ENCODE measurements around the gene METTL4.

The METTL4 gene

DNA sequence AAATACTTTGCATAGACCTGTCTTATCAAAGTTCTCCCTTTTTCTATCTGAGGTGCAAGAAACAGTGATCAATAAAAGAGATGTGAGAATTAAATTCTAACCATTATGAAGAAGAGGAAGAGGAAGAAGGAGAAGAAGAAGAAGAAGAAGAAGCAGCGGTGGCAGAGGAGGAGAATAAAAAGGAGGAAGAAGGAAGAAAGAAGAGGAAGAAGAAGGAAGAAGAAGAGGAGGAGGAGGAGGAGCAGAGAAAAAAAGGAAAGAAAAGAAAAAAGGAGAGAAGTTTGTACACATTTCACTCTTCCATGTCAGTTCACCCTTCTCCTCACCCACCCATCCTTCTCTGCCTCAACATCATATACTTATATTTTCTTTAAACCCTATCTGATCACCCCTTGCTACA is 68.4 kb downstream of the METTL4 start:
- no peak for DNase-seq (ENCODE audit: low read depth)
- H3K4me3 ChIP-seq (ENCODE audit: low read length): no peak overlapping the region
- TF ChIP-seq, protein P1, sequence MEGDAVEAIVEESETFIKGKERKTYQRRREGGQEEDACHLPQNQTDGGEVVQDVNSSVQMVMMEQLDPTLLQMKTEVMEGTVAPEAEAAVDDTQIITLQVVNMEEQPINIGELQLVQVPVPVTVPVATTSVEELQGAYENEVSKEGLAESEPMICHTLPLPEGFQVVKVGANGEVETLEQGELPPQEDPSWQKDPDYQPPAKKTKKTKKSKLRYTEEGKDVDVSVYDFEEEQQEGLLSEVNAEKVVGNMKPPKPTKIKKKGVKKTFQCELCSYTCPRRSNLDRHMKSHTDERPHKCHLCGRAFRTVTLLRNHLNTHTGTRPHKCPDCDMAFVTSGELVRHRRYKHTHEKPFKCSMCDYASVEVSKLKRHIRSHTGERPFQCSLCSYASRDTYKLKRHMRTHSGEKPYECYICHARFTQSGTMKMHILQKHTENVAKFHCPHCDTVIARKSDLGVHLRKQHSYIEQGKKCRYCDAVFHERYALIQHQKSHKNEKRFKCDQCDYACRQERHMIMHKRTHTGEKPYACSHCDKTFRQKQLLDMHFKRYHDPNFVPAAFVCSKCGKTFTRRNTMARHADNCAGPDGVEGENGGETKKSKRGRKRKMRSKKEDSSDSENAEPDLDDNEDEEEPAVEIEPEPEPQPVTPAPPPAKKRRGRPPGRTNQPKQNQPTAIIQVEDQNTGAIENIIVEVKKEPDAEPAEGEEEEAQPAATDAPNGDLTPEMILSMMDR (IDR thresholded peaks at IDR 0.05; ENCODE audit: insufficient read depth, low read depth, low read length, missing control alignments): no peak

DNA sequence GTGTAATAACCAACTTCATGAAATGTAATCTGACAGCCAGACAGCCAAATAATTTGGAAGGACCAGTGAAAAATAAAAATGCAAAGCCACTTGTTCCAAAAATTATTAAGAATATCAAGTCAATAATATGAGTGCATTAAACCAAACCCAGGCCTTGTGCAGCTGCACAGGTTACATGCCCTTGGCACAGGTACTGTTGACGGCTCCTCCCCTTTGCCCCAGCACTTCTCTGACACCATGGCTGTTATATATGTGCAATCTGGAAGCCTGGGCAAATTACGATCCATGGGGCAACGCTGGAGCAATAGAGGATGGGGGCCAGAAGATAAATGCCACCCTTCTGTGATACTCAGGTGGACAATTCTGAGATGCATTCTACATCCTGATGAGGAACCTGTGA is 68.9 kb downstream of the METTL4 start:
- H3K4me3 ChIP-seq (ENCODE audit: low read length): no peak overlapping the region
- DNase-seq (ENCODE audit: low read depth): no peak
- TF ChIP-seq, protein P1 (IDR thresholded peaks at IDR 0.05; ENCODE audit: insufficient read depth, low read depth, low read length, missing control alignments): no peak

DNA sequence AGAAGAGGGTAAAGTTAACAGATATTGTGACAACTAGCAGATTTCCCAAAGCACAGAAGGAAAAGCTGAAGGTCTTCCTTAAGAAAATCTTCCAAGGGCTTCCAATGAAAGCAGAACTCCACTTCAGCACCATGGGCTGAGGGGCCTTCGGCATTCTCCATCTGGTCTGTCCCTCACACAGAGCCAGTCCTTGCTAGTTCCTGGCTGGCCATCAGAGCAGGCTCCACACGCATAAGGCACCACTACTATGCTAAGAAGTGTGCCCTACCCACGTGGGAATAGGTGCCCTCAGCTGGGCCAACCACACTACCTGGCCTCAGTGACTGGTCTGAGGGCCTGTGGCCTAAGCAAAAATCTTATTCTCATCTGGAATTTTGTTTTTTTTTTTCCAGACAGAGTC is 73.5 kb downstream of the METTL4 start:
- TF ChIP-seq, protein P1 (IDR thresholded peaks at IDR 0.05; ENCODE audit: insufficient read depth, low read depth, low read length, missing control alignments): no peak
- H3K4me3 ChIP-seq (ENCODE audit: low read length): no peak overlapping the region

DNA sequence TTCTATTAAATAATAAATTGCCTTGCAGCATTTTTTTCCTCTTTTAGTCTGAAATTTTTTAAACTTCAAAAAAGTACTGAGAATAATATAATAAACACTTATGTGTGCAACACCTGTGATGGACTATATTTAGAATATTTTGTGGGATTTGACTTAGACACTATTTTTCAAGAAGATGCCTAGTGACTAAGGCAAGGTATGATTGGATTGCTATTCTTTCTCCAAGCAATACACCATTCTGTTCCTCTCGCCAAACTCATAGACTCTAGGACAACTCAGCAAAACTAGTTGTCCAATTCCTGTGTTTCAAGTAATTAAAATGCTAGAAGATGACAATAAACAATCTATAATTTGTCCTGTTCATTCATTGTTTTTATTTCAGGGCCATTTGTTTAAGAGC is 75.9 kb downstream of the METTL4 start:
- no peak overlapping the region for H3K4me3 ChIP-seq (ENCODE audit: low read length)
- TF ChIP-seq, protein P1 (IDR thresholded peaks at IDR 0.05; ENCODE audit: insufficient read depth, low read depth, low read length, missing control alignments): no peak
- no peak for DNase-seq (ENCODE audit: low read depth)

More for the DNA sequence above, 73.5 kb downstream of the METTL4 start:
- no peak for DNase-seq (ENCODE audit: low read depth)

DNA sequence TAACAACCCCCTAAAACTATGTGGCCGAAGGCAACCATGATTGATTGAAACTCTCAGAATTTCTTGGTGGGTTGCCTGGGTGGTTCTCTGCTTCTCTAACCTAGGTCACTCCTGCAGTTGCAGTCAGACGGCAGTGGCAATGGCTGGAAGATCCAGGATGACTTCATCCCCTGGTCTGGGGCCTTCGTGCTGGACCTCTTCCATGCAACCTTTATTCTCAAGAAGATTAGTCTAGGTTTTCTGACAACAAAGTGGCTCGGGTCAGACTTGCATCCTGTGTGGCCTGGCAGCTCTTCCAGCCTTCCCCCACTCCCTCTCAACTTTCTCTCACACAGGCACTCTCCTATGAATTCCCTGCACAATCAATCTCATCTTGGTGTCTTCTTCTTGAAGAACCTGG is 76.4 kb downstream of the METTL4 start:
- H3K4me3 ChIP-seq (ENCODE audit: low read length): no peak overlapping the region
- DNase-seq (ENCODE audit: low read depth): no peak
- TF ChIP-seq, protein P1 (IDR thresholded peaks at IDR 0.05; ENCODE audit: insufficient read depth, low read depth, low read length, missing control alignments): no peak
